Ectodermal cell (in vitro differentiated cells): Measurements from ENCODE around the gene ITPK1.

Experiments used
- H3K27ac ChIP-seq: 2 replicates; pipeline ENCODE4 v1.7.0; 2013; ENCODE audit warnings: mild to moderate bottlenecking, low read depth, low read length; ENCODE audit not compliant: insufficient read depth, poor library complexity, severe bottlenecking
- H3K27me3 ChIP-seq: 2 replicates; pipeline ENCODE4 v1.7.0; 2013; ENCODE audit warnings: mild to moderate bottlenecking, low read length; ENCODE audit not compliant: insufficient read depth, control insufficient read depth, poor library complexity, severe bottlenecking
- H3K36me3 ChIP-seq: one replicate; pipeline ENCODE4 v1.7.0; 2013; ENCODE audit warnings: low read length; ENCODE audit not compliant: control insufficient read depth, insufficient read depth
- H3K4me1 ChIP-seq: one replicate; pipeline ENCODE4 v1.7.0; 2013; ENCODE audit warnings: low read length; ENCODE audit not compliant: control insufficient read depth, insufficient read depth
- H3K4me3 ChIP-seq: 2 replicates; pipeline ENCODE4 v1.7.0; 2013; ENCODE audit warnings: low read depth, low read length, control low read depth; ENCODE audit not compliant: insufficient read depth
- H3K9me3 ChIP-seq: 2 replicates; pipeline ENCODE4 v1.7.0; 2013; ENCODE audit warnings: mild to moderate bottlenecking, low read length, moderate library complexity; ENCODE audit not compliant: control insufficient read depth
- WGBS, 2 experiments: methylation state at CpG; one replicate each; pipeline ENCODE4 v1.1.7; 2013; ENCODE audit warnings: missing lambda C conversion rate in 2 of 2; 5-methylcytosine and 5-hydroxymethylcytosine counted together

Gene ITPK1

GRCh38 chr14:93019367-93019843 is 96.3 kb downstream of the ITPK1 start:
- 86% methylated on average over 14 of the region's 14 CpGs for WGBS, 2 experiments

GRCh38 chr14:93018366-93018765 is 97.4 kb downstream of the ITPK1 start:
- 87 to 88% methylated on average over 8 of the region's 8 CpGs for WGBS, 2 experiments
- Histone ChIP-seq H3K27me3 (no peaks in the 10 kb centered on the region), H3K4me1 (peaks cover 19% of the 10 kb centered on the region)

More at GRCh38 chr14:93019367-93019843, 96.3 kb downstream of the ITPK1 start:
- no peaks in the 10 kb centered on the region for H3K27me3 ChIP-seq
- H3K36me3 ChIP-seq = no peaks in the 10 kb centered on the region
- H3K4me1 ChIP-seq = peaks cover 28% of the 10 kb centered on the region
- H3K27ac ChIP-seq = no peak overlapping the region
- H3K4me3 ChIP-seq = no peak overlapping the region
- H3K9me3 ChIP-seq = no peaks in the 10 kb centered on the region

GRCh38 chr14:93017898-93018297 is 97.8 kb downstream of the ITPK1 start:
- Histone ChIP-seq H3K27ac (no peak overlapping the region), H3K4me3 (no peak overlapping the region), H3K4me1 (peaks cover 23% of the 10 kb centered on the region), H3K27me3 (no peaks in the 10 kb centered on the region), H3K9me3 (no peaks in the 10 kb centered on the region), H3K36me3 (no peaks in the 10 kb centered on the region)
- 79 to 81% methylated on average over 10 of the region's 10 CpGs for WGBS, 2 experiments

More at GRCh38 chr14:93018366-93018765, 97.4 kb downstream of the ITPK1 start:
- H3K9me3 ChIP-seq = no peaks in the 10 kb centered on the region
- H3K27ac ChIP-seq = no peak overlapping the region
- no peak overlapping the region for H3K4me3 ChIP-seq
- no peaks in the 10 kb centered on the region for H3K36me3 ChIP-seq

GRCh38 chr14:93017301-93017797 is 98.4 kb downstream of the ITPK1 start:
- Histone ChIP-seq H3K9me3 (no peaks in the 10 kb centered on the region), H3K27me3 (no peaks in the 10 kb centered on the region), H3K27ac (no peak overlapping the region), H3K36me3 (no peaks in the 10 kb centered on the region), H3K4me1 (peaks cover 28% of the 10 kb centered on the region), H3K4me3 (no peak overlapping the region)
- 89 to 91% methylated on average over 17 of the region's 17 CpGs for WGBS, 2 experiments

- no peak overlapping the region for H3K4me3 ChIP-seq
- H3K27ac ChIP-seq = no peak overlapping the region
- H3K4me1 ChIP-seq = peaks cover 33% of the 10 kb centered on the region
- H3K27me3 ChIP-seq = no peaks in the 10 kb centered on the region
- H3K36me3 ChIP-seq = no peaks in the 10 kb centered on the region
- WGBS, 2 experiments = 93% methylated on average over 18 of the region's 18 CpGs
- no peaks in the 10 kb centered on the region for H3K9me3 ChIP-seq
Observed at GRCh38 chr14:93016275-93016845, 99.4 kb downstream of the ITPK1 start.

DNA sequence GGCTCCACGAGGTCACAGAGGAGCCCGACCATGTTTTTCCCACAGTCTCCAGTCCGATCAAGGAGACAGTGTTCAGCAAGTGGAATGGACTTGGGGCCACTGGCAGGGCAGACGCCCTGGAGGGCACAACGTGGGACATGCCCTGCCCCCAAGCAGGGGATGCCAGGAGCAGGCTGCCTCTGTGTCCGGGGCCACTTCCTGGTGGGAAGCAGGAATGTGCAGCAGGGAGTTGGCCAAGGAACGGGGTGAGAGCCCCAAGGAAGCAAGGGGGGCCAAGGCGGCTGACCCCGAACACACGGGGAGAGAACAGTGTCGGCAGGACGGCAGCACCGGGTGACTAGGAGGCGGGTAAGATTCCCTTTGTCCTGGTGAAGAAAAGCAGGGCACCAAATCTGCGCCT is 100.2 kb downstream of the ITPK1 start:
- Histone ChIP-seq H3K27me3 (no peaks in the 10 kb centered on the region), H3K36me3 (no peaks in the 10 kb centered on the region), H3K4me3 (no peak overlapping the region), H3K27ac (no peak overlapping the region), H3K9me3 (no peaks in the 10 kb centered on the region), H3K4me1 (peaks cover 33% of the 10 kb centered on the region)
- 93 to 95% methylated on average over 15 of the region's 15 CpGs for WGBS, 2 experiments

DNA sequence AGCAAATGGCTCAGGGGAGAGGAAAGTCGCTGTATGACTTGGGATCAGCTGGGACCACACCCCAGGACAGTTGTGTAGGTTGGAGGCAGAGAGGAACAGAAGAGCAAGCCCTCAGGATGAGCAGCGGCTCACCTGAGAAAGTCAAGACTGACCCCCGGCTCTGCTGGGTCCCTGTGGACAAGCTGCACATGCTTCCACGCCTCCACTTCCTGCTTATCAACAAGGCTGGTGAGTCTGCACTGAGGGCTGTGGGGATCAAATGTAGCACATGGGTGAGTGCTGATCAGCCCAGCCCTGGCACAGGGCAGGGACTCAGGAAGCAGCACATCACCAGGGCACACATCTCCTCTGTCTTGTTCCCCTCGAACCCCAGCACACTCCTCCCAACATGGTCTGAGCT is 100.7 kb downstream of the ITPK1 start:
- Histone ChIP-seq H3K9me3 (no peaks in the 10 kb centered on the region), H3K4me3 (no peak overlapping the region), H3K27ac (no peak overlapping the region), H3K27me3 (no peaks in the 10 kb centered on the region), H3K36me3 (no peaks in the 10 kb centered on the region), H3K4me1 (peaks cover 32% of the 10 kb centered on the region)
- WGBS, 2 experiments = 93 to 96% methylated on average over 5 of the region's 5 CpGs

- Histone ChIP-seq H3K9me3 (no peaks in the 10 kb centered on the region), H3K27me3 (no peaks in the 10 kb centered on the region), H3K36me3 (no peaks in the 10 kb centered on the region), H3K27ac (no peak overlapping the region), H3K4me3 (no peak overlapping the region), H3K4me1 (peaks cover 25% of the 10 kb centered on the region)
- WGBS, 2 experiments = 94 to 95% methylated on average over 20 of the region's 20 CpGs
Observed at GRCh38 chr14:93014058-93015023, 101.4 kb downstream of the ITPK1 start.

GRCh38 chr14:93012951-93013719 is 102.6 kb downstream of the ITPK1 start:
- Histone ChIP-seq H3K36me3 (no peaks in the 10 kb centered on the region), H3K27me3 (no peaks in the 10 kb centered on the region), H3K9me3 (no peaks in the 10 kb centered on the region), H3K27ac (no peak overlapping the region), H3K4me1 (peaks cover 17% of the 10 kb centered on the region), H3K4me3 (no peak overlapping the region)
- 91 to 92% methylated on average over 10 of the region's 10 CpGs for WGBS, 2 experiments
